ENCODE data around the gene HEBP2. TPM values are rescaled to one million over a fixed set of nuclear protein-coding genes. Genes with fewer than 3 reads are reported as not detected.
A peak's percentile ranks its signal among the peaks of the same experiment; 100 is the strongest.

Gene HEBP2
- total RNA-seq, 4 donors from 2014 or later, result 30.4 to 85.8 (median 46.6) TPM

DNA sequence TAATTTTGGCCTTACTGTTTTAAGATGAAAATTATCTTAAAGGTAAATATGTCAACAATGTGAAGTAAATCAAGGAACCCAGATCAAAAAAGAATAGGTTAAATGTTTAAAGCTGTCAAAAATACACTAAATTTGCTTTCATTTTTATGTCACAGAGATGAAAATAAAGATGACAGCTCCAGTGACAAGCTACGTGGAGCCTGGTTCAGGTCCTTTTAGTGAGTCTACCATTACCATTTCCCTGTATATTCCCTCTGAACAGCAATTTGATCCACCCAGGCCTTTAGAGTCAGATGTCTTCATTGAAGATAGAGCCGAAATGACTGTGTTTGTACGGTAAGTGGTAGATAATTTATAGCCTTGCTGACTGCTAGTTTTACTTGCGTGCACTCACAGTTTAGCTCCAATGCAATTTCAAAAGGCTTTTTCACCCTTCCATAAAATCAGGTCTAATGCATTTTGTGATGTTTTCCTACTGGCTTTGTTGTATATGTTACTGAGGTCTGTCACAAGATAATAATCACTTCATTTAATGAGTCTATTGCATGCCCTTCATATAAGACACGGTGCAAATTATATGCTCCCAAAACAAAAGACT is 1.9 kb downstream of the HEBP2 start:
- Histone ChIP-seq H3K4me3 (peak overlapping the region in 1 of 4 donors; percentile 80), H3K27ac (peak overlapping the region in 1 of 4 donors; percentile 37), H3K9me3 (no peaks in the 10 kb centered on the region), H3K4me1 (peaks cover 0 to 15% (median 0%) of the 10 kb centered on the region in 4 donors), H3K27me3 (no peaks in the 10 kb centered on the region), H3K36me3 (peaks cover 0 to 51% (median 0%) of the 10 kb centered on the region in 3 donors)
- TF ChIP-seq POLR2A (IDR thresholded peaks at IDR 0.05) (no peak), CTCF (IDR thresholded peaks at IDR 0.05) (no peak)
- DNase-seq, result no peak

DNA sequence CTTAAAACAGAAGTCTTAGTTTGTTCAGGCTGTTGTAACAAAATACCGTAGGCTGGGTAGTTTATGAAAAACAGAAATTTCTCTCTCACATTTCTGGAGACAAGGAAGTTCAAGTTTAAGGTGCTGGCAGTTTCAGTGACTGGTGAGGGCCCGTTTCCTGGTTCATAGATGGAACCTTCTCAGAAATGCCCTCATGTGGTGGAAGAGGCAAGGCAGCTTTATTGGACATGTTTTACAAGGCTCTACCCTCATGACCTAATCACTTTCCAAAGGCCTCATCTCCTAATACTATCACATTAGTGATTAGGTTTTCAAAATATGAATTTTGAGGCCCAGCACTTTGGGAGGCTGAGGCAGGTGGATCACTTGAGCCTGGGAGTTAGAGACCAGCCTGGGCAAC is 2.4 kb downstream of the HEBP2 start:
- no peak for TF ChIP-seq POLR2A (IDR thresholded peaks at IDR 0.05)
- peak in 3 of 6 experiments; percentile 33 to 46 (median 39) for TF ChIP-seq CTCF (IDR thresholded peaks at IDR 0.05)
- Histone ChIP-seq H3K27me3 (no peaks in the 10 kb centered on the region), H3K36me3 (peaks cover 0 to 56% (median 0%) of the 10 kb centered on the region in 3 donors), H3K27ac (peak overlapping the region in 1 of 4 donors; percentile 37), H3K9me3 (no peaks in the 10 kb centered on the region), H3K4me3 (no peak overlapping the region), H3K4me1 (peaks cover 0 to 15% (median 0%) of the 10 kb centered on the region in 4 donors)
- DNase-seq, result no peak

DNA sequence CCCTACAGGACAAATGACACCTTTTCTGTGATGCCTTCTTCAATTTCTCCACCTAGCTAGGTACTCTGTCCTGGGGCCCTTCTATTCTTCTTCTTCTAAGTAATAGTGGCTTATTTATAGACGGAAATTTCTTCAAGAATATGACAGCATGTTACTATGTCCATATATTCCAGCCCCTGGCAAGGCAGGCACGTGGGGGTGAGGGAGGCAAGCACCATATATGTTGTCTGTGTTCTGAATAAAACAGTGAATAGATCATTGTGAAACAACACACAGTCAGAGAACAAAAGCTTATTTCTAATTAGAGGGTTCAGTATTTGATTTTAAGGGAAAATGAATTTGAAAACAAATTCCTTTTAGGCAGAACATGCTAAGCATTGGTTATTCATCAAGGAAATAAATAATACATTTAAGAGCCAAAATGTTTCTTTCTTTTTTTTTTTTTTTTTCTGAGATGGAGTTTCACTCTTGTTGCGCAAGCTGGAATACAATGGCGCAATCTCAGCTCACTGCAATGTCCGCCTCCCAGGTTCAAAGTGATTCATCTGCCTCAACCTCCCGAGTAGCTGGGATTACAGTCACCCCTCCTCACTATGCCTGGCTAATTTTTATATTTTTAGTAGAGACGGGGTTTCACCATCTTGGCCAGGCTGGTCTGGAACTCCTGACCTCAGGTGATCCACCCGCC is 6.2 kb downstream of the HEBP2 start:
- Histone ChIP-seq H3K27me3 (no peaks in the 10 kb centered on the region), H3K27ac (no peak overlapping the region), H3K4me1 (peaks cover 0 to 11% (median 0%) of the 10 kb centered on the region in 4 donors), H3K36me3 (peaks cover 0 to 94% (median 0%) of the 10 kb centered on the region in 3 donors), H3K4me3 (no peak overlapping the region), H3K9me3 (no peaks in the 10 kb centered on the region)
- DNase-seq, result peak in 1 of 3 donors; percentile 62
- no peak for TF ChIP-seq CTCF (IDR thresholded peaks at IDR 0.05)
- no peak for TF ChIP-seq POLR2A (IDR thresholded peaks at IDR 0.05)

GRCh38 chr6:138410972-138411880 is 7.2 kb downstream of the HEBP2 start:
- TF ChIP-seq POLR2A (IDR thresholded peaks at IDR 0.05), result no peak
- TF ChIP-seq CTCF (IDR thresholded peaks at IDR 0.05), result no peak
- Histone ChIP-seq H3K9me3 (no peaks in the 10 kb centered on the region), H3K36me3 (peaks cover 0 to 87% (median 0%) of the 10 kb centered on the region in 3 donors), H3K4me1 (peaks cover 0 to 1% (median 0%) of the 10 kb centered on the region in 4 donors), H3K27ac (no peak overlapping the region), H3K4me3 (no peak overlapping the region), H3K27me3 (no peaks in the 10 kb centered on the region)
- DNase-seq, result no peak

- Histone ChIP-seq H3K27me3 (no peaks in the 10 kb centered on the region), H3K4me1 (no peaks in the 10 kb centered on the region), H3K27ac (no peak overlapping the region), H3K36me3 (peaks cover 0 to 50% (median 0%) of the 10 kb centered on the region in 3 donors), H3K4me3 (no peak overlapping the region), H3K9me3 (no peaks in the 10 kb centered on the region)
- DNase-seq, result no peak
- TF ChIP-seq POLR2A (IDR thresholded peaks at IDR 0.05) (no peak), CTCF (IDR thresholded peaks at IDR 0.05) (no peak)
These were observed 11.1 kb downstream of the HEBP2 start for GRCh38 chr6:138415125-138415524.
